K562 (cell line): ENCODE results near the gene RIMOC1.

Experiments used
- AFF4 ChIP-seq: sonication (generic); formaldehyde crosslinking; IDR thresholded peaks from 2 replicates; pipeline ENCODE4 v1.8.0; 2023; ENCODE audit warnings: mild to moderate bottlenecking, missing genetic modification reagents
- CBX8 ChIP-seq: fragments of 200-600 bp; sonication (generic); IDR thresholded peaks from 2 replicates; pipeline ENCODE4 v1.6.1; 2012; ENCODE audit warnings: borderline replicate concordance, mixed run types, low read depth, mild to moderate bottlenecking, moderate library complexity, mixed read lengths, low read length, control low read depth, inconsistent platforms; ENCODE audit not compliant: poor library complexity, severe bottlenecking; ENCODE audit errors: extremely low read depth
- CTCF ChIP-seq, 3 experiments: IDR thresholded peaks in 2 of 3; conservative IDR thresholded peaks in 1 of 3; 2 replicates each; pipeline ENCODE4 v1.5.1; 2011 to 2012; ENCODE audit warnings: low read length in 3 of 3, mild to moderate bottlenecking in 3 of 3, control low read depth in 2 of 3, improper control_type of control experiment in 1 of 3, inconsistent platforms in 1 of 3, low read depth in 1 of 3, mixed read lengths in 1 of 3, moderate library complexity in 1 of 3; ENCODE audit not compliant: insufficient read depth in 2 of 3
- USF1 ChIP-seq: sonication (generic); formaldehyde crosslinking; IDR thresholded peaks from 2 replicates; pipeline ENCODE4 v1.9.0; 2022; ENCODE audit warnings: mild to moderate bottlenecking, missing genetic modification reagents
- ZNF57 ChIP-seq: fragments of 450-650 bp; formaldehyde crosslinking; IDR thresholded peaks from 2 replicates; pipeline ENCODE4 v1.4.0; 2020; ENCODE audit warnings: mild to moderate bottlenecking, moderate library complexity
- ZNF778 ChIP-seq: fragments of 450-650 bp; formaldehyde crosslinking; IDR thresholded peaks from 2 replicates; pipeline ENCODE4 v1.4.0; 2020; ENCODE audit warnings: mild to moderate bottlenecking, moderate library complexity

GRCh38 chr5:41863871-41864486 is 40.2 kb upstream of the RIMOC1 start:
- TF ChIP-seq ZNF778 (no peak), CBX8 (no peak), CTCF (IDR thresholded peaks at IDR 0.05 in 2 of 3, conservative IDR thresholded peaks at IDR 0.05 in 1 of 3; ENCODE audit: insufficient read depth in 2 of 3, low read depth in 1 of 3, low read length in 3 of 3) (no peak), AFF4 (CRISPR knock-in tag) (no peak), USF1 (CRISPR knock-in tag) (no peak), ZNF57 (CRISPR knock-in tag) (no peak)
